Measurements from ENCODE around the gene UBE2D2.
"Not testable (repeated sequence)": the region's sequence is repeated elsewhere in the genome, so short reads cannot be mapped to it uniquely, and the experiment has no call there.

Gene UBE2D2

DNA sequence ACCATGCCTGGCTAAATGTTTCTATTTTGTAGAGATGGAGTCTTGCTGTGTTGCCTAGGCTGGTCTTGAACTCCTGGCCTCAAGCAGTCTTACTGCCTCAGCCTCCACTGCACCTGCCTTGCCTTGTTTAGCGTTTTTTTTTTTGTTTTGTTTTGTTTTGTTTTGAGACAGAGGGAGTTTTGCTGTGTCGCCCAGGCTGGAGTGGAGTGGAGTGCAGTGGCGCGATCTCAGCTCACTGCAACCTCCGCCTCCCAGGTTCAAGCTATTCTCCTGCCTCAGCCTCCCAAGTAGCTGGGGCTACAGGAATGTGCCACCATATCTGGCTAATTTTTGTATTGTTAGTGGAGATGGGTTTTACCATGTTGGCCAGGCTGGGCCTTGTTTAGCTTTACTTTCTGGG lies 27.0 kb downstream of the UBE2D2 start:
- DNase-seq = not testable (repeated sequence)

- DNase-seq = no peak
Observed at GRCh38 chr5:139588962-139589361, 27.8 kb downstream of the UBE2D2 start.

DNA sequence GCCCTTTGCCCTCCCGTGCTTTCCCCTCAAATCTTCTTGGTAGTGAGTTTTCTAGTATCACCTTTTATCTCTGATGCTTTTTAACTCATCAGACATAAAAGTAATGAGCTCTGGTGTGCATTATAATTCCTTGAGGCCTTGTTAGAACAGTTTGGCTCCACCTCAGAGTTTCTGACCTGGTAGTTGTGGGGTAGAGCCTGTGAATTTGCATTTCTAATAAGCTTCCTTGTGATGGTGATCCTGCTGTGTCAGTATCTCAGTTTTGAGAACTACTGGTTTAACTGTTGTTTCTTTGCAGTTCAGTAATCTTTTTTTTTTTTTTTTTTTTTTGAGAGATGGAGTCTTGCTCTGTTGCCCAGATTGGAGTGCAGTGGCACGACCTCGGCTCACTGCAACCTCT lies 31.1 kb downstream of the UBE2D2 start:
- no peak for DNase-seq

GRCh38 chr5:139593076-139593475 lies 31.9 kb downstream of the UBE2D2 start:
- DNase-seq = not testable (repeated sequence)

DNA sequence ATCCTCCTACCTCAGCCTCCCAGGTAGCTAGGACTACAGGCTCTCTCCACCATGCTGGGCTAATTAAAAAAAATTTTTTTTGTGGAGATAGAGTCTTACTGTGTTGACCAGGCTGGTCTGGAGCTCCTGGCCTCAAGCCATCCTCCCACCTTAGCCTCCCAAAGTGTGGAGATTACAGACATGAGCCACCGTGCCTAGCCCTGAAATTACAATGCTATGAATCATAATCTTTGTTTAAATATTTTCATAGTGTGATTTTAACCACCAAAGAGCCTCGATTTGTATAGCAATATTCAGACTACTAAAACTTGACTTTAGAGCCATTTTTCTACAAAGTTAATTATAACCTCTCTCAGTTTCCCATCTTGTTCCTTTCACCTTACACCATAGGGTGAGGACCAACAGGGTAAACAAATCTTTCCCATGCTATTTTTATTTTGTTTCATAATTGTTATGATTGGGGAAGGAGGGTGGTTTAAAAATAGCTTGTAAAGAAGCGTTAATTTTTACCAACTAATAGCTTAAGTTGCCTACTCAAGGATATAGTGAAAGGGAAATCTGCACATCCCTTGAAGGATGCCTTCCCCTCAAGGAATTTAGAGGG lies 32.7 kb downstream of the UBE2D2 start:
- DNase-seq = no peak

- no peak for DNase-seq
Observed at GRCh38 chr5:139597134-139597533, 36.0 kb downstream of the UBE2D2 start.

GRCh38 chr5:139598601-139598965 lies 37.4 kb downstream of the UBE2D2 start:
- DNase-seq = not testable (repeated sequence)

DNA sequence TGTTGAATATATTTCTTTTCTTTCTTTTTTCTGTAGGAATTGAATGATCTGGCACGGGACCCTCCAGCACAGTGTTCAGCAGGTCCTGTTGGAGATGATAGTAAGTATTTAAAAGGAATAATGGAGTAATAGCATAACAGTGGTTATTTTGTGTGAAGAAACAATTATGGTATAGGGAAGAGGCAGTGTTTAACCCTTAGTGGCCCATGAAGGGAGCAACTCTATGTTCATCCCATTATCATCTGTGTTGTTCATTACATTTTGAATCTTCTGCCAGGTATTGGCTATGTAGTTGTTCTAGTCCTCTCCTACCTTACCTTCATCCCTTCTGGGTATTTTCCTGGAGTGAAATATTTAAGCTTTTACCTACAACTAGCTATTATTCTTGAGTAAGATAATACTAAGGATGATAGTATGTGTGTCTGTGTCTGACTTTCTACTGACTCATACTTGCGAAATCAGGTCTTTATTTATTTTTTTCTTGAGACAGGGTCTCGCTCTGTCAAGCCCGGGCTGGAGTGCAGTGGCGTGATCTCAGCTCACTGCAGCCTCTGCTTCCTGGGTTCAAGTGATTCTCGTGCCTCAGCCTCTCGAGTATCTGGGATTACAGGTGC lies 39.3 kb downstream of the UBE2D2 start:
- no peak for DNase-seq

DNA sequence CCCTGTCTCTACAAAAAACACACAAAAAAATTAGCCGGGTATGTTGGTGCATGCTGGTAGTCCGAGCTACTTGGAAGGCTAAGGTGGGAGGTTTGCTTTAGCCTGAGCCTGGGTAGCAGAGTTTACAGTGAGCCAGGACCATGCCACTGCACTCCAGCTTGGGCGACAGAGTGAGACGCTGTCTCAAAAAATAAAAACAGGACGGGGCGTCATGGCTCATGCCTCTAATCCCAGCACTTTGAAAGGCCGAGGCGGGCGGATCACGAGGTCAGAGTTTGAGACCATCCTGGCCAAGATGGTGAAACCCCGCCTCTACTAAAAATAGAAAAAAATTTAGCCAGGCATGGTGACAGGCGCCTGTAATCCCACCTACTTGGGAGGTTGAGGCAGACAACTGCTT lies 40.3 kb downstream of the UBE2D2 start:
- DNase-seq = no peak

DNA sequence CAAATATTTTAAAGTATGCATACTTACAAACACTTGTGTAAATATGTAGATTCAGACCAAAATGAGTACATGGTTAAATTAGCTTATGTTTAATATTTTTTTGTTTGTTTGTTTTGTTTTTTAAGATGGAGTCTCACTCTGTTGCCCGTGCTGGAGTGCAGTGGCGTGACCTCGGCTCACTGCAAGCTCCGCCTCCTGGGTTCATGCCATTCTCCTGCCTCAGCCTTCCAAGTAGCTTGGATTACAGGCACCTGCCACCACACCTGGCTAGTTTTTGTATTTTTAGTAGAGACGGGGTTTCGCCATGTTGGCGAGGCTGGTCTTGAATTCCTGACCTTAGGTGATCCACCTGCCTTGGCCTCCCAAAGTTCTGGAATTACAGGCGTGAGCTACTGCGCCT lies 40.8 kb downstream of the UBE2D2 start:
- DNase-seq = not testable (repeated sequence)

DNA sequence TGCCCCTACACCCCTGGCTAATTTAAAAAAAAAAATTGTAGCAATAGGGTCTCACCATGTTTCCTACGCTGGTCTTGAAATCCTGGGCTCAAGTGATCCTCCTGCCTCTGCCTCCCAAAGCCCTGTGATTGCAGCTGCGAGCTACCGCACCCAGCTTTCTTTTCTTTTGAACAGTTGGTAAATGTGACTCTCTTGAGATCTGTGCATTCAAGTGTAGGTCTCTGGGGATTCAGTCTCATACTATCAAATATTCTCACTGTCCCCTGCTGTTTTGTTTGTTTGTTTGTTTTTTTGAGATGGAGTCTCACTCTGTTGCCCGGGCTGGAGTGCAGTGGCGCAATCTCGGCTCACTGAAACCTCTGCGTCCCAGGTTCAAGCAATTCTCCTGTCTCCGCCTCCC lies 44.7 kb downstream of the UBE2D2 start:
- no peak for DNase-seq

GRCh38 chr5:139611703-139612584 lies 50.8 kb downstream of the UBE2D2 start:
- DNase-seq = no peak

DNA sequence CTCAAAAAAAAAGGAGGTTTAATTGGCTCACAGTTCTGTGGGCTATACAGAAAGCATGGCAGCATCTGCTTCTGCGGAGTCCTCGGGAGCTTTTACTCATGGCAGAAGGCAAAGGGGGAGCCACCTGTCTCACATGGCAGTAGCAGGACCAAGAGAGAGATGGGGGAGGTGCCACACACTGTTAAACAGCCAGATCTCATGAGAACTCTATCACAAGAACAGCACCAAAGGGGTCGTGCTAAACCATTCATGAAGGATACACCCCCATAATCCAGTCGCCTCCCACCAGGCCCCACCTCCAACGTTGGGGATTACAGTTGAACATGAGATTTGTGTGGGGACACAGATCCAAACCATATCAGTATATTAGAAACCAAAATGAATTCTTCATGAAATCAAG lies 58.7 kb downstream of the UBE2D2 start:
- DNase-seq = no peak

DNA sequence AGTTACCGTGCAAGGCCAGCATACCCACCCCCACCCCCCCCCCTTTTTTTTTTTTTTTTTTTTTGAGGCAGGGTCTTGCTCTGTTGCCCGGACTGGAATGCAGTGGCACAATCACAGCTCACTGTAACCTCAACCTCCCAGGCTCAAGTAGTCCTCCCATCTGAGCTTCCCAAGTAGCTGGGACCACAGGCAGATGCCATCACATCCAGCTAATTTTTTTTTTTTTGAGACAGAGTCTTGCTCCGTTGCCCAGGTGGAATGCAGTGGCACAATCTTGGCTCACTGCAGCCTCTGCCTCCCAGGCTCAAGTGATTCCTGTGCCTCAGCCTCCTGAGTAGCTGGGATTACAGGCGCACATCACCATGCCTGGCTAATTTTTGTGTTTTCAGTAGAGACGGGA lies 64.3 kb downstream of the UBE2D2 start:
- not testable (repeated sequence) for DNase-seq

DNA sequence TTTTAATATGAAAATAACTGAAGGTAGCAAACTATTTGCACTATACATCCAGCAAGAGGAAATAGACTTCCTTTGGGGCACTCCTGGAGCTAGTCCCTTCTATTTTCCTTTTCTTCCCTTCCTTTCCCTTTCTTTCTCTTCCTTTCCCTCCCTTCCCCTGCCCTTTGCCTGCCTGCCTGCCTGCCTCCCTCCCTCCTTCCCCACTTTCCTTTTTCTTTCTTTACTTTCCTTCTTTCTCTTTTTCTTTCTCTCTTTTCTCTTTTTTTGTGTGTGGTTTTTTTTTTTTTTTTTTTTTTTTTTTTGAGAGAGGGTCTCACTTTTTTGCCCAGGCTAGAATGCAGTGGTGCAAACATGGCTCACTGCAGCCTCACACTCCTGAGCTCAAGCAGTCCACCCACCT lies 69.7 kb downstream of the UBE2D2 start:
- no peak for DNase-seq

DNA sequence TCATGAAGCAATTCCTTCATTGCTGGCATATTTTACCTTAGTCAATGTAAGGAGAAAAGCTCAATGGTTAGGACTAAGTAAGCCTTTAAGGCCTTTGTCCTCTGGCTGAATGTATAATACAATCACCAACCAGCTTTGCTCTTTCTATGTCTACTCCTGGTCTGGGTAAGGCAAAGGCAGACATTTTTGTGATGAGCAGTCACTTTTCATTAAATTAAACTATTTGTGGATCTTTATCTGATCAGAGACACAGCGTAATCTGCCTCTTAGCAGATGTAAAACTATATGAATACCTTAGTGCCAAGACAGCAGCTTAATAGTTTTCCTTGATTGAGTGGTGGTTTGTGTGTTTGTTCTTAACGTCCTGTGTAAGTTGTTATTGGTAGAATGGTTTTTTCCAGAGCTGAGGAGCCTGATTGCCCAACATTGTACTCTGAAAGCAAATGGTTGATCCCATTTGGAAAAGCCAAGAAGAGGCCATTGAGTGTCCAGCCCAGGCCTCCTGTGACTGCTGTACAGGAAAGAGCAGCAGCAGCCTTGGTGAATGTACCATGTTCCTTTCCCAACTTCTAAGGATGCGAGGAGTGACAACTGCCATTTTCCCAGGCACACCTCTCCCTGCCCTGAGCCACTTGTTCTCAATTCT lies 70.5 kb downstream of the UBE2D2 start:
- DNase-seq = peak; percentile 21

DNA sequence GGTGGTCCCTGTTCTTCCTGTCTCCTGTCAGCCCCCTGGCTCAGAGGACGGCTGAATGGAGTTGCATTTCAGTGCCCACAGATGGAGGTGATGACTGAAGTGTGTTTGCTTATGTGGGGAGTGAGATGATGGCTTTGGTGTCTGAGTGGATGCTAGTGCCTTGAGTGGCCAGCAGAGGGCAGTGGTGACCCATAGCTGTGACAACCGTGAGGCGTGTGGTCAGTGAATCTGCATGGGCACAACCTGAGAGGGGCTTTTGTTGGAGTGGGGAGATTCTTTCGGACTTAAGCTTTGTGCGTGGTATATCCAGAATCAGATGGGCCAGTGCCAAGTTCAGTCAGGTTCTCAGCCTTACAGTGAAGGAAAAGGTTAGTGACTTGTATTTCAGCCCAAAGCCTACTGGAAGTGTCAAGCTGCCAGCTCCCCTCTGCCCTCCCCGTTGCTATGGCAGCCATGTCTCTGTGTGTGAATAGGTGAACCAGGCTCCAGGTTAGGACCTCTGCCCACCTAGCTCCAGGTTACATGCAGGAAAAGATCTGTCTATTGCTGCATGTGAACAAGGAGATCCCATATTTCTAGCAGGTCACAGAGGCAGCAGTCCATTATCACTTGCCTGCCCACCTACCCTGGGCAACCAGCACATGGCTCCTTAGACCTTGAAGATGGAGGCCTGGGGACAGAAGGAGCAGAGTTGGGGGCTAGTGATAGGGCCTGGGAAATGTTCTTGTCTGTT lies 72.3 kb downstream of the UBE2D2 start:
- peak; percentile 78 for DNase-seq

GRCh38 chr5:139634028-139634325 lies 72.8 kb downstream of the UBE2D2 start:
- DNase-seq = peak; percentile 9

GRCh38 chr5:139634541-139634940 lies 73.4 kb downstream of the UBE2D2 start:
- peak; percentile 21 for DNase-seq

GRCh38 chr5:139635191-139635590 lies 74.1 kb downstream of the UBE2D2 start:
- no peak for DNase-seq

- peak; percentile 34 for DNase-seq
Observed at GRCh38 chr5:139635606-139636206, 74.6 kb downstream of the UBE2D2 start.

DNA sequence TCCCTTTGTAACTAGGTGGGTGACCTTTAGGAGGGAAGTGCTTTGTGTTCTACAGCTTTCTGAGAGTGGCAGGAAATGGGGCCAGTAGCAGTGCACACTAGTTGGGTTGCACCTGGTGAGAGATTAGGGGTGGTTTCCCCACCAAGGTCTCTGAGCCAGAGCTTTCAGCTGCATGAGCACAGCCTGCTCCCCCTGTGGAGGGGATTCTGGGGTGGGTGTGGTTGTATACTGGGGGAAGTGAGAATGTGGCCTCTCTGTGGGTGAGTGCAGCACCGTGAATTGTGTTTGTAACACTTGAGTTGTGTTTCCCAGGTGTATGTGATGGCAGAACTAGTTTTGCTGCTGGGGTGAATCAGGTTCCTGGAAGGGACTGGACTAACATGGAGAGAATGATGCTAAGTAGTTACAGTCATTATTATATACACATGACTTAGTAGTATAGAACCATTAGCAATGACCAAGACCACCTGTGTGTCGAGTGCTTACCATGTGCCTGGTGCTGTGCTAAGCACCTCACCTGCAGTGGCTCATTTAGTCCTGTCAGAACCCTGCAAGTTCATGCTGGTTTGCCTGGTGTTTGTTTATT lies 75.2 kb downstream of the UBE2D2 start:
- DNase-seq = peak; percentile 76
